GM18498 (cell line): Measurements from ENCODE around the gene TFEB.

Experiments used
- ATAC-seq: cut with Tn5 transposase; IDR thresholded peaks from one replicate; pipeline ENCODE4 v1.9.1; 2021; ENCODE audit warnings: mild to moderate bottlenecking, moderate library complexity; ENCODE audit not compliant: unreplicated experiment

TFEB gene

GRCh38 chr6:41641352-41641925 is 94.0 kb downstream of the TFEB start:
- no peak for ATAC-seq

GRCh38 chr6:41640426-41640825 is 95.0 kb downstream of the TFEB start:
- ATAC-seq = no peak

- no peak for ATAC-seq
These were observed 95.5 kb downstream of the TFEB start for GRCh38 chr6:41639809-41640371.

GRCh38 chr6:41638935-41639808 is 96.2 kb downstream of the TFEB start:
- no peak for ATAC-seq

GRCh38 chr6:41638002-41638934 is 97.1 kb downstream of the TFEB start, which contains the start of gene MDFI:
MDFI (plus strand) TSS chr6:41638468; CDS start chr6:41638750, 282 bp downstream.
- ATAC-seq = no peak

- no peak for ATAC-seq
These were observed 98.0 kb downstream of the TFEB start for GRCh38 chr6:41637194-41638001.

GRCh38 chr6:41636833-41637193 is 98.6 kb downstream of the TFEB start:
- ATAC-seq = no peak

GRCh38 chr6:41635365-41635764 is 100.0 kb downstream of the TFEB start:
- no peak for ATAC-seq

GRCh38 chr6:41634657-41635056 is 100.8 kb downstream of the TFEB start:
- no peak for ATAC-seq
